NB4 (cell line): Measurements from ENCODE around the gene ABLIM2.

Experiments
- POLR2A ChIP-seq: IDR thresholded peaks from 2 replicates; pipeline ENCODE4 v1.6.1; 2011; ENCODE audit warnings: mild to moderate bottlenecking; ENCODE audit not compliant: insufficient read length; ENCODE audit errors: extremely low read depth
- TF ChIP-seq, protein P1 (sequence below): IDR thresholded peaks from 2 replicates; pipeline ENCODE4 v1.6.1; 2011; ENCODE audit warnings: low read depth, low read length
- TF ChIP-seq, protein P2 (sequence below): IDR thresholded peaks from one replicate; pipeline ENCODE4 v1.5.1; 2012; ENCODE audit warnings: low read depth, low read length

DNA sequence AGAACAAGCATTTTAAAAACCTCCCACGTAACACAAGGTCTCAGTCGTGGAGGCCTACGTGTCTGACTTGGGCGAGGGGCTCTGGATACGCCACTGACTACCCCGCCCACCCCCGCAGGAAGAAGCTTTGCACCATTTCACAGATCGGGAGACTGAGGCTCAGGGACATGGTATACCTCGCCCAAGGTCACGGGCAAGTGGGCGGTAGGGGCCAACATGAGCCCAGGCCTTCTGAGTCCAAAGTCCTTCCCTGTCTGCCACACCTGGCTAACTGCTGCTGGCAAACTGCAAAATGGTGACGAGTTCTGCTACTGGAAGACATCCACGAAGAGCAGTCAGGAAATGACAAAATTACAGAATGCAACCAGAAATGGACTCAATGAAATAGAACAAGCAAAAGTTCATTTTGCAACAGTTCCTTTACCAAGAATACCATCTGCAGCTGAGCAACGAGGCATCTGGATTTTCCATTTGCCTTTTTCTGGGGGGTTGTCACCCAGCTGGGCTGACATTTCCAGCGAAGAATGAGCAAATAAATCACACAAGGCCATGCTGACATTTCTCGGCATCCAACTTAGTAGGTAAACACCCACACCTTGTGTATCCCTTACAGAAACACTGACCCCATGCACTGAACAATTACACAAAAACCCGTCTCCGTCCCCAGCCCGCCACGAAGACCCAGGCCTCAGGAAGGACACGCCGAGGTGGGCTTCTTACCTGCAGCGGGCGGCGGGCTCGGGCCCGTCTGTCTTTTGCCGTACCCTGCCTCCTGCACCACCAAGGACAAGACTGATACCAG is 148.7 kb downstream of the ABLIM2 start:
- TF ChIP-seq, protein P1, sequence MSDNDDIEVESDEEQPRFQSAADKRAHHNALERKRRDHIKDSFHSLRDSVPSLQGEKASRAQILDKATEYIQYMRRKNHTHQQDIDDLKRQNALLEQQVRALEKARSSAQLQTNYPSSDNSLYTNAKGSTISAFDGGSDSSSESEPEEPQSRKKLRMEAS = no peak
- TF ChIP-seq, protein P2, sequence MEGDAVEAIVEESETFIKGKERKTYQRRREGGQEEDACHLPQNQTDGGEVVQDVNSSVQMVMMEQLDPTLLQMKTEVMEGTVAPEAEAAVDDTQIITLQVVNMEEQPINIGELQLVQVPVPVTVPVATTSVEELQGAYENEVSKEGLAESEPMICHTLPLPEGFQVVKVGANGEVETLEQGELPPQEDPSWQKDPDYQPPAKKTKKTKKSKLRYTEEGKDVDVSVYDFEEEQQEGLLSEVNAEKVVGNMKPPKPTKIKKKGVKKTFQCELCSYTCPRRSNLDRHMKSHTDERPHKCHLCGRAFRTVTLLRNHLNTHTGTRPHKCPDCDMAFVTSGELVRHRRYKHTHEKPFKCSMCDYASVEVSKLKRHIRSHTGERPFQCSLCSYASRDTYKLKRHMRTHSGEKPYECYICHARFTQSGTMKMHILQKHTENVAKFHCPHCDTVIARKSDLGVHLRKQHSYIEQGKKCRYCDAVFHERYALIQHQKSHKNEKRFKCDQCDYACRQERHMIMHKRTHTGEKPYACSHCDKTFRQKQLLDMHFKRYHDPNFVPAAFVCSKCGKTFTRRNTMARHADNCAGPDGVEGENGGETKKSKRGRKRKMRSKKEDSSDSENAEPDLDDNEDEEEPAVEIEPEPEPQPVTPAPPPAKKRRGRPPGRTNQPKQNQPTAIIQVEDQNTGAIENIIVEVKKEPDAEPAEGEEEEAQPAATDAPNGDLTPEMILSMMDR = no peak
- no peak for TF ChIP-seq POLR2A
